ENCODE results near the gene TULP4. TPM values are rescaled to one million over a fixed set of nuclear protein-coding genes. Genes with fewer than 3 reads are reported as not detected.
"Not testable (repeated sequence)": the region's sequence is repeated elsewhere in the genome, so short reads cannot be mapped to it uniquely, and the experiment has no call there.

TULP4 gene
- total and polyA plus RNA-seq, 8 donors = 18.6 to 86.8 (median 21.7) TPM

DNA sequence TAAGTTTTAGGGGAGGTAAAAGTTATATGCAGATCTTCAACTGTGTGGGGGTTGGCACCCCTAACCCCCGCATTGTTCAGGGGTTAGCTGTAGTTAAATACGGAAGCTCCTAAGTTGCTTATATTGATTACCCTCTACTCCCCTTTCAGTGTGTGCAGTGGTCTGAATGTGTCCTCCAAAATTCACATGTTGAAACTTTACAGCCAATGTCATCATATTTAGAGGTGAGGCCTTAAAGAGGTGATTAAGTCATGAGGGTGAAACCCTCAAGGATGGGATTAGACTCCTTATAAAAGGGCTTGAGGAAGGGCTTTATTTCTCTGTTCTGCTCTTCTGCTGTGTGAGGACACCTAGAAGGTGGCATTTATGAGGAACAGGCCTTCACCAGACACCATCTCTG is 22.3 kb downstream of the TULP4 start:
- Histone ChIP-seq H3K9me3 (peaks cover 0 to 12% of the 10 kb centered on the region in 2 donors), H3K4me3 (no peak overlapping the region), H3K4me1 (no peaks in the 10 kb centered on the region), H3K36me3 (no peaks in the 10 kb centered on the region), H3K27ac (no peak overlapping the region), H3K27me3 (no peaks in the 10 kb centered on the region)
- DNase-seq (no peak), ATAC-seq (no peak)
- intact Hi-C loops (cut with DNase I) = no loop called here
- TF ChIP-seq, protein P1, sequence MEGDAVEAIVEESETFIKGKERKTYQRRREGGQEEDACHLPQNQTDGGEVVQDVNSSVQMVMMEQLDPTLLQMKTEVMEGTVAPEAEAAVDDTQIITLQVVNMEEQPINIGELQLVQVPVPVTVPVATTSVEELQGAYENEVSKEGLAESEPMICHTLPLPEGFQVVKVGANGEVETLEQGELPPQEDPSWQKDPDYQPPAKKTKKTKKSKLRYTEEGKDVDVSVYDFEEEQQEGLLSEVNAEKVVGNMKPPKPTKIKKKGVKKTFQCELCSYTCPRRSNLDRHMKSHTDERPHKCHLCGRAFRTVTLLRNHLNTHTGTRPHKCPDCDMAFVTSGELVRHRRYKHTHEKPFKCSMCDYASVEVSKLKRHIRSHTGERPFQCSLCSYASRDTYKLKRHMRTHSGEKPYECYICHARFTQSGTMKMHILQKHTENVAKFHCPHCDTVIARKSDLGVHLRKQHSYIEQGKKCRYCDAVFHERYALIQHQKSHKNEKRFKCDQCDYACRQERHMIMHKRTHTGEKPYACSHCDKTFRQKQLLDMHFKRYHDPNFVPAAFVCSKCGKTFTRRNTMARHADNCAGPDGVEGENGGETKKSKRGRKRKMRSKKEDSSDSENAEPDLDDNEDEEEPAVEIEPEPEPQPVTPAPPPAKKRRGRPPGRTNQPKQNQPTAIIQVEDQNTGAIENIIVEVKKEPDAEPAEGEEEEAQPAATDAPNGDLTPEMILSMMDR (IDR thresholded peaks at IDR 0.05) = no peak

DNA sequence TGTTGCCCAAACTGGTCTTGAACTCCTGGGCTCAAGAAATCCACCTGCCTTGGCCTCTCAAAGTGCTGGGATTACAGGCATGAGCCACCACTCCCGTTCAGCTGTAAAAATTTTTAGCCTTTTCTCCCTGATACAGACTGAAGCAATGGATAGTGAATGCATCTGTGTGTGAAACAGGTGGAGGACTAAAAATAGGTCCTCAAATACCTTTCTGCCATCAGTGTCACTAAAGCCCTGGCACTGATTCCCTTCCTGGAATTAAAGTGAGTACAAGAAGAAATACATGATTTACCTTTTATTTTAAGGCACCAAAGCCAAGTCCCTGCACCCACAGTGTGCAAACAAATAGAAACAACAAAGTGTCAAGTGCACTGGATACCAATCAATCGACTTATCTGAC is 25.1 kb downstream of the TULP4 start:
- intact Hi-C loops (cut with DNase I) = no loop called here
- Histone ChIP-seq H3K27ac (no peak overlapping the region), H3K27me3 (no peaks in the 10 kb centered on the region), H3K9me3 (peaks cover 0 to 10% of the 10 kb centered on the region in 2 donors), H3K36me3 (no peaks in the 10 kb centered on the region), H3K4me1 (no peaks in the 10 kb centered on the region), H3K4me3 (no peak overlapping the region)
- ATAC-seq (peak; percentile 35), DNase-seq (no peak)
- TF ChIP-seq, protein P1 (IDR thresholded peaks at IDR 0.05) = no peak

DNA sequence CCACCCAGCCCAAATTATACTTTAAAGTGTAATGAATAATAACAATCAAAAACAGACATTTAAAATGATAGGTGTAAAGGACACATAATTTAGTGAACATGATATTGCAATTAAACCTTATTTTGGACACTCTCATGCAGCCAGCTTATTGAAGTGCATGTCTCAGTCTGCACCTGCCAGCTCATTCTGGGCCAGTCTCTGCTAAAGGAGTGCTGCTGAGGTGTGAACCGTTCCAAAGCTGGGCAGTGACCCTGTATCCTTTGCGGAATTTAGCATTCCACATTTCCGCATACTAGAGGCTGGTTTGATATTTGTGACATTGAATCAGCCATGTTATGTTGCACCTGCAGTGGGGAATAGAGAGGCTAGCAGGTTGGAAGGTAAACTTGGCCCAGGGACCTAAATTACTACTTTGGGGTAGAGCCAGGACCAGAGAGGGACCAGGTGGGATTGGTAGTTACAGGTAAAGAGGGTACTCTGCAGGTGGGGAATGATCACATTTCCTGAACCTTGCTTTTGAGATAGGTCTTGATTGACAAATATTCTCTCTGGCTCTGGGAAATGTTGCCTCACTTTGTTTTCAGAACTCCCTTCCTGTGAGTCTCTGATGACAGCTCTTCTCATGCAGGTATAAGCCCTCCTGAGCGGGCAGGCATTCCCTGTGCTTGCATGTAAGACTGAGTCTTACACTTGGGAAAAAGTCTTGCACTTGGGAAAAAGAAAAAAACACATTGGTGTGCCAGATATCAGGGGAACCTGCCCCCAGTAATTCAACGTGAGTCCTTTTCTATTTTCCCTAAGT is 26.2 kb downstream of the TULP4 start:
- H3K36me3 ChIP-seq = no peaks in the 10 kb centered on the region
- no peaks in the 10 kb centered on the region for H3K4me1 ChIP-seq
- H3K27ac ChIP-seq = peak overlapping the region in 1 of 2 donors; percentile 24
- H3K4me3 ChIP-seq = no peak overlapping the region
- no peaks in the 10 kb centered on the region for H3K27me3 ChIP-seq
- no peaks in the 10 kb centered on the region for H3K9me3 ChIP-seq
- TF ChIP-seq, protein P1 (IDR thresholded peaks at IDR 0.05) = no peak
- peak; percentile 42 for ATAC-seq
- no peak for DNase-seq
- intact Hi-C loops (cut with DNase I) = no loop called here

DNA sequence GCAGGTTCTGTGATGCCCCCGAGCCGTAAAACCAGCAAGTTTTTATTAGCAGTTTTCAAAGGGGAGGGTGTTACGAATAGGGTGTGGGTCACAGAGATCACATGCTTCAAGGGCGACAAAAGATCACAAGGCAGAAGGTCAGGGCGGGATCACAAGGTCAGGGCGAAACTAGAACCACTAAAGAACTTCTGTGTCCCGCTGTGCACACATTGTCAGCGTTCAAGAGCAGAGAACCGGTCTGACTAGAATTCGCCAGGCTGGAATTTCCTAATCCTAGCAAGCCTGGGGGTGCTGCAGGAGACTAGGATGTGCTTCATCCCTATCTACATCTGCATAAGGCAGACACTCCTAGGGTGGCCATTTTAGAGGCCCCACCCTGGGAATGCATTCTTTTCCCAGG is 26.9 kb downstream of the TULP4 start:
- H3K4me1 ChIP-seq = not testable (repeated sequence)
- peak in 1 of 4 donors; percentile 41 for DNase-seq
- peak; percentile 44 for ATAC-seq

DNA sequence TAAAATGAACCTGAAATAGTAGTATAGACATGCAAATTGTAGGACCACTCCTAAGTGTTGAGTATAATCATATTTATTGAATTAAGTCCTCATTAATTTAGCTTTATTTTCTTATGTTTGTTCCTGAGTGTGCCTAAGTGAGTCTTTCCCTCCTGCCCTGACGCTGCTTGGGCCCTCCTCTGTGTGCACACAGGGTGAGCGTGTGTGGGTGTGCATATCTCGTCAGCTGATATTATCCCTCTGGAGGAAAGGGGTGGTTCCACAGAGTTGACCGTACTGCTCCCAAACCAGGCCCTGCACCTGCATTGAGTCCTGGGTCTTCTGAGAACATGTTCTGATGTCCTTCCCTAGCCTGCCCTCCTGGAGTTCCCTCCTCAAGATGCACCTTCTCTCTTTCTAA is 28.0 kb downstream of the TULP4 start:
- Histone ChIP-seq H3K27ac (no peak overlapping the region), H3K36me3 (no peaks in the 10 kb centered on the region), H3K4me3 (no peak overlapping the region), H3K27me3 (no peaks in the 10 kb centered on the region), H3K9me3 (peaks cover 0 to 6% of the 10 kb centered on the region in 2 donors), H3K4me1 (no peaks in the 10 kb centered on the region)
- intact Hi-C loops (cut with DNase I) = no loop called here
- DNase-seq (no peak), ATAC-seq (no peak)
- TF ChIP-seq, protein P1 (IDR thresholded peaks at IDR 0.05) = no peak

More for the DNA sequence above, 26.9 kb downstream of the TULP4 start:
- H3K4me3 ChIP-seq; H3K9me3 ChIP-seq; intact Hi-C loops (cut with DNase I); H3K27me3 ChIP-seq; H3K36me3 ChIP-seq; H3K27ac ChIP-seq: not testable (repeated sequence)
